A549 (cell line): ENCODE data around the gene ARFGEF2. TPM values are rescaled to one million over a fixed set of nuclear protein-coding genes. Genes with fewer than 3 reads are reported as not detected.
"Not testable (repeated sequence)": the region's sequence is repeated elsewhere in the genome, so short reads cannot be mapped to it uniquely, and the experiment has no call there.

Source experiments
- ATAC-seq, 2 experiments: fragments of 200-7000 bp in 1 of 2; fragments of >200 bp in 1 of 2; cut with Nextera tagmentation in 1 of 2; cut with Tn5 transposase in 1 of 2; 3 replicates each; pipeline versions ENCODE4 v1.8.0 to v1.9.1; 2018 to 2020; ENCODE audit warnings: mild to moderate bottlenecking in 1 of 2, moderate library complexity in 1 of 2
- CTCF ChIA-PET: fragments of 300-600 bp; sonication (Branson Sonifier 250); formaldehyde crosslinking; extraction: SDS; loops from one replicate; lab custom pipeline; 2021; ENCODE audit warnings: antibody characterized with exemption, inconsistent platforms; lab: Yijun Ruan, JAX
- POLR2A ChIA-PET: fragments of 350-600 bp; formaldehyde crosslinking; extraction: SDS; loops from one replicate; lab custom pipeline; 2021; ENCODE audit warnings: antibody characterized with exemption, inconsistent platforms; lab: Yijun Ruan, JAX
- DNase-seq, 2 experiments: peaks; one replicate each; pipeline versions ENCODE4 v3.0.0 to v3.0.0-alpha.2; 2011 to 2016; ENCODE audit warnings: low read depth in 1 of 2, low spot score in 1 of 2
- FAIRE-seq: peaks from 2 replicates; lab custom pipeline; 2011; peaks lifted over from hg19 to GRCh38; lab: Jason Lieb, UNC
- H3K27ac ChIP-seq, 2 experiments: fragments of >200 bp; sonication (Bioruptor Twin); formaldehyde crosslinking; 3 replicates each; pipeline ENCODE4 v1.5.1; 2016 to 2017
- H3K4me1 ChIP-seq: fragments of >200 bp; sonication (Bioruptor Twin); formaldehyde crosslinking; 3 replicates; pipeline ENCODE4 v1.6.1; 2016
- H3K4me2 ChIP-seq: fragments of >200 bp; sonication (Bioruptor Twin); formaldehyde crosslinking; 3 replicates; pipeline ENCODE4 v1.6.1; 2016
- H3K4me3 ChIP-seq: fragments of >200 bp; sonication (Bioruptor Twin); formaldehyde crosslinking; 3 replicates; pipeline ENCODE4 v1.5.1; 2016
- H3K9me3 ChIP-seq: fragments of >200 bp; sonication (Bioruptor Twin); formaldehyde crosslinking; 3 replicates; pipeline ENCODE4 v1.6.1; 2016
- BHLHE40 ChIP-seq: IDR thresholded peaks from 2 replicates; pipeline ENCODE4 v1.6.1; 2012; ENCODE audit warnings: low read depth, low read length, inconsistent platforms
- E2F6 ChIP-seq: IDR thresholded peaks from 2 replicates; pipeline ENCODE4 v1.6.1; 2012; ENCODE audit warnings: low read depth, borderline replicate concordance
- EP300 ChIP-seq, 2 experiments: fragments of >200 bp; sonication (Bioruptor Twin); formaldehyde crosslinking; IDR thresholded peaks; 2 replicates in 1 of 2; 3 replicates in 1 of 2; pipeline ENCODE4 v1.6.1; 2016 to 2017
- FOSB ChIP-seq: fragments of 250-450 bp; sonication (Bioruptor Pico); IDR thresholded peaks from 2 replicates; pipeline ENCODE4 v1.5.0; 2020; ENCODE audit warnings: mild to moderate bottlenecking, moderate library complexity
- FOSL2 ChIP-seq, 2 experiments: fragments of 450-650 bp in 1 of 2; fragments of >200 bp in 1 of 2; sonication (Bioruptor Twin) in 1 of 2; formaldehyde crosslinking; IDR thresholded peaks; 2 replicates each; pipeline versions ENCODE4 v1.5.0 to v1.6.1; 2016 to 2020; ENCODE audit warnings: mild to moderate bottlenecking in 1 of 2, moderate library complexity in 1 of 2
- HDAC2 ChIP-seq: fragments of 200-600 bp; sonication (generic); IDR thresholded peaks from 2 replicates; pipeline ENCODE4 v1.6.1; 2016
- HMGXB4 ChIP-seq: fragments of 250-450 bp; sonication (Bioruptor Pico); IDR thresholded peaks from 2 replicates; pipeline ENCODE4 v1.5.0; 2021; ENCODE audit warnings: mild to moderate bottlenecking, moderate library complexity, borderline replicate concordance
- HOXB13 ChIP-seq: fragments of 250-450 bp; sonication (Bioruptor Pico); IDR thresholded peaks from 2 replicates; pipeline ENCODE4 v1.5.0; 2020; ENCODE audit warnings: low read depth, mild to moderate bottlenecking, moderate library complexity
- JUN ChIP-seq, 2 experiments: fragments of >200 bp; sonication (Bioruptor Twin); formaldehyde crosslinking; IDR thresholded peaks; 2 replicates in 1 of 2; 3 replicates in 1 of 2; pipeline ENCODE4 v1.6.1; 2016 to 2017
- JUNB ChIP-seq: fragments of >200 bp; sonication (Bioruptor Twin); formaldehyde crosslinking; IDR thresholded peaks from 2 replicates; pipeline ENCODE4 v1.6.1; 2016
- KDM1A ChIP-seq: fragments of 200-600 bp; sonication (generic); IDR thresholded peaks from 2 replicates; pipeline ENCODE4 v1.6.1; 2016; ENCODE audit warnings: low read depth, mild to moderate bottlenecking
- NFE2L2 ChIP-seq: fragments of 150-350 bp; conservative IDR thresholded peaks from 2 replicates; pipeline ENCODE4 v1.6.1; 2014; ENCODE audit warnings: low read length
- NPAS2 ChIP-seq: fragments of 250-450 bp; sonication (Bioruptor Pico); IDR thresholded peaks from 2 replicates; pipeline ENCODE4 v1.8.0; 2022; ENCODE audit warnings: mild to moderate bottlenecking, moderate library complexity, borderline replicate concordance
- NR3C1 ChIP-seq: fragments of >200 bp; sonication (Bioruptor Twin); formaldehyde crosslinking; IDR thresholded peaks from 3 replicates; pipeline ENCODE4 v1.6.1; 2017
- POLR2AphosphoS2 ChIP-seq: conservative IDR thresholded peaks from 2 replicates; pipeline ENCODE4 v1.6.1; 2012; ENCODE audit warnings: low read length, improper control_type of control experiment, inconsistent platforms
- RARB ChIP-seq: fragments of 250-450 bp; sonication (Bioruptor Pico); IDR thresholded peaks from 2 replicates; pipeline ENCODE4 v1.8.0; 2021; ENCODE audit warnings: mild to moderate bottlenecking, moderate library complexity
- SMC3 ChIP-seq: fragments of >200 bp; sonication (Bioruptor Twin); formaldehyde crosslinking; IDR thresholded peaks from 3 replicates; pipeline ENCODE4 v1.6.1; 2018; ENCODE audit warnings: inconsistent platforms
- TFCP2L1 ChIP-seq: fragments of 250-450 bp; sonication (Bioruptor Pico); IDR thresholded peaks from 2 replicates; pipeline ENCODE4 v1.5.0; 2021; ENCODE audit warnings: mild to moderate bottlenecking
- USF2 ChIP-seq: fragments of 450-650 bp; IDR thresholded peaks from 2 replicates; pipeline ENCODE4 v1.6.1; 2014; ENCODE audit warnings: antibody characterized with exemption
- ZNF302 ChIP-seq: fragments of 250-450 bp; sonication (Bioruptor Pico); IDR thresholded peaks from 2 replicates; pipeline ENCODE4 v1.9.0; 2021; ENCODE audit warnings: inconsistent platforms, mild to moderate bottlenecking, moderate library complexity
- WGBS: methylation state at CpG from one replicate; pipeline ENCODE4 v1.1.6; 2017; ENCODE audit errors: missing lambda C conversion rate; 5-methylcytosine and 5-hydroxymethylcytosine counted together
- polyA plus RNA-seq, 4 experiments: library from polyadenylated mRNA; depleted of rRNA in 3 of 4; stranded (reverse); fragments of >200 nt; fragmentation: RNase III in 1 of 4; extraction: RNeasy Plus Mini Kit Qiagen cat#74134 plus additional on column Dnase treatment in 1 of 4; gene quantifications; 2 replicates in 3 of 4; 3 replicates in 1 of 4; pipeline ENCODE4 v1.2.3, GENCODE V29; 2011 to 2017

The ARFGEF2 gene
- polyA plus RNA-seq, 2 of the 4 experiments (the other 2 are of a cell fraction) = 12.3 to 24.3 TPM

- WGBS = 91% methylated on average over 4 of the region's 4 CpGs
- no peak for DNase-seq
- TF ChIP-seq HMGXB4 (CRISPR knock-in tag) = no peak
- FAIRE-seq = no peak
- Histone ChIP-seq H3K4me2 (no peak overlapping the region), H3K9me3 (no peaks in the 10 kb centered on the region), H3K4me3 (no peak overlapping the region), H3K4me1 (no peaks in the 10 kb centered on the region), H3K27ac (no peak overlapping the region)
- ChIA-PET CTCF (interaction anchor here (0.6 kb wide), 1 partner anchor 315 kb away, joined by 4 read pairs; no protein-coding TSS in a partner anchor), POLR2A (interaction anchor here (0.5 kb wide), 1 partner anchor 1257 kb away, joined by 3 read pairs; no protein-coding TSS in a partner anchor)
- ATAC-seq = no peak
These were observed 50.4 kb downstream of the ARFGEF2 start for GRCh38 chr20:48971956-48972355.

GRCh38 chr20:48972816-48973215, 51.3 kb downstream of the ARFGEF2 start:
- Histone ChIP-seq H3K9me3 (no peaks in the 10 kb centered on the region), H3K4me2 (no peak overlapping the region), H3K27ac (no peak overlapping the region), H3K4me3 (no peak overlapping the region), H3K4me1 (no peaks in the 10 kb centered on the region)
- ChIA-PET POLR2A (no interaction called here), CTCF (interaction anchor here (1.3 to 1.5 kb wide), 2 partner anchors 13 to 315 kb away, joined by 3 to 4 read pairs; no protein-coding TSS in a partner anchor)
- DNase-seq (no peak), FAIRE-seq (no peak), ATAC-seq (no peak)
- WGBS = 89% methylated on average over 3 of the region's 3 CpGs
- TF ChIP-seq KDM1A (no peak), JUN (IDR thresholded peaks at IDR 0.05) (no peak), FOSL2 (IDR thresholded peaks at IDR 0.05) (no peak), FOSL2 (CRISPR knock-in tag; IDR thresholded peaks at IDR 0.05) (no peak), E2F6 (no peak), EP300 (IDR thresholded peaks at IDR 0.05) (no peak), TFCP2L1 (no peak), BHLHE40 (no peak), NR3C1 (no peak)

GRCh38 chr20:48975955-48976354, 54.4 kb downstream of the ARFGEF2 start:
- Histone ChIP-seq H3K27ac (no peak overlapping the region), H3K4me3 (no peak overlapping the region), H3K4me2 (no peak overlapping the region), H3K4me1 (no peaks in the 10 kb centered on the region), H3K9me3 (no peaks in the 10 kb centered on the region)
- no peak for ATAC-seq
- WGBS = 93% methylated on average over 9 of the region's 9 CpGs
- ChIA-PET POLR2A (no interaction called here), CTCF (interaction anchor here (0.5 to 1.2 kb wide), 2 partner anchors 16 to 20 kb away, joined by 3 read pairs; no protein-coding TSS in a partner anchor)
- no peak for FAIRE-seq
- no peak for DNase-seq
- TF ChIP-seq HDAC2 (no peak), HOXB13 (no peak), RARB (no peak), POLR2AphosphoS2 (no peak), FOSB (CRISPR knock-in tag) (no peak), JUNB (no peak), NPAS2 (CRISPR knock-in tag) (no peak), USF2 (no peak), NFE2L2 (no peak), ZNF302 (CRISPR knock-in tag) (no peak), SMC3 (no peak)
- TF ChIP-seq, all 56 proteins: peak for 0

- 94% methylated on average over 2 of the region's 2 CpGs for WGBS
- FAIRE-seq, DNase-seq, POLR2A ChIA-PET, ATAC-seq, H3K9me3 ChIP-seq, H3K27ac ChIP-seq, H3K4me2 ChIP-seq, H3K4me3 ChIP-seq: not testable (repeated sequence)
- H3K4me1 ChIP-seq = peaks cover 25% of the 10 kb centered on the region
- CTCF ChIA-PET = interaction anchor here (0.9 kb wide), 1 partner anchor 16 kb away, joined by 3 read pairs; no protein-coding TSS in a partner anchor
These were observed 58.5 kb downstream of the ARFGEF2 start for GRCh38 chr20:48979980-48980379.
